ENCODE measurements around the gene CEP72. TPM values are rescaled to one million over a fixed set of nuclear protein-coding genes. Genes with fewer than 3 reads are reported as not detected.

Gene CEP72
- total and polyA plus RNA-seq, 2 of the 13 experiments (the other 11 are each of a cell fraction or from before 2014, with no cell fraction given) = 3.4 to 9.4 TPM

- TF ChIP-seq STAG1 (CRISPR knock-in tag; IDR thresholded peaks at IDR 0.05) (peak; percentile 44), CEBPB (IDR thresholded peaks at IDR 0.05; ENCODE audit: borderline replicate concordance, low read depth, low read length) (0 out of 2 replicates have a peak, but pooled peaks have one; percentile 28), HOXA7 (CRISPR knock-in tag; IDR thresholded peaks at IDR 0.05) (no peak), ZNF781 (CRISPR knock-in tag; IDR thresholded peaks at IDR 0.05; ENCODE audit: borderline replicate concordance, not compliant biosample characterization) (no peak), HDAC6 (IDR thresholded peaks at IDR 0.05; ENCODE audit: low read depth, low read length) (no peak), CTCF (CRISPR knock-in tag; IDR thresholded peaks at IDR 0.05) (peak; percentile 53), ZSCAN25 (CRISPR knock-in tag; IDR thresholded peaks at IDR 0.05) (no peak), HMGXB4 (CRISPR knock-in tag; IDR thresholded peaks at IDR 0.05; ENCODE audit: borderline replicate concordance in 1 of 2, low read depth in 1 of 2) (no peak), MAFG (CRISPR knock-in tag; IDR thresholded peaks at IDR 0.05) (no peak), NR2C2 (CRISPR knock-in tag; IDR thresholded peaks at IDR 0.05; ENCODE audit: borderline replicate concordance) (no peak), ZNF720 (CRISPR knock-in tag; IDR thresholded peaks at IDR 0.05) (no peak), DPF2 (CRISPR knock-in tag; IDR thresholded peaks at IDR 0.05; ENCODE audit: borderline replicate concordance, low read depth) (no peak), MLLT10 (CRISPR knock-in tag; IDR thresholded peaks at IDR 0.05) (no peak), TAF1 (CRISPR knock-in tag; IDR thresholded peaks at IDR 0.05) (no peak)
- no peak overlapping the region for H3K4me2 ChIP-seq (ENCODE audit: low read depth, low read length)
- no peaks in the 10 kb centered on the region for H3K9me3 ChIP-seq (ENCODE audit: low read length)
- H3K4me1 ChIP-seq (ENCODE audit: insufficient read depth, low read length) = no peaks in the 10 kb centered on the region
- no TSS peak for BruUV-seq (replicated peaks)
- no peak overlapping the region for H3K4me3 ChIP-seq (replicated peaks in 1 of 3; ENCODE audit: insufficient read depth in 1 of 3, low read depth in 2 of 3, low read length in 3 of 3)
- in situ Hi-C loops (cut with HindIII; ENCODE audit: extremely low pct_ligation_motif_present, low pct_unique_long_range_greater_than_20kb) (no loop called here), intact Hi-C loops (cut with micrococcal nuclease; ENCODE audit: unreplicated experiment) (no loop called here)
- no peaks in the 10 kb centered on the region for H3K36me3 ChIP-seq (replicated peaks in 1 of 2; ENCODE audit: control insufficient read depth in 1 of 2, insufficient read depth in 2 of 2, low read length in 2 of 2)
- H3K9ac ChIP-seq (ENCODE audit: insufficient read depth, low read depth, low read length) = no peak overlapping the region
- H4K20me1 ChIP-seq (ENCODE audit: insufficient read depth, low read length) = no peaks in the 10 kb centered on the region
- peaks cover 11 to 44% of the 10 kb centered on the region in 2 experiments for H3K27me3 ChIP-seq (ENCODE audit: control insufficient read depth in 1 of 2, insufficient read depth in 2 of 2, low read length in 2 of 2)
- H2AFZ ChIP-seq (ENCODE audit: low read length) = no peak overlapping the region
- no peak for FAIRE-seq
- peak; percentile 53 for ATAC-seq
- 21% methylated on average over 9 of the region's 20 CpGs for WGBS (ENCODE audit: low lambda C conversion rate)
- H3K79me2 ChIP-seq (ENCODE audit: insufficient read depth, low read length) = no peaks in the 10 kb centered on the region
- DNase-seq (ENCODE audit: low spot score) = no peak
- H3K27ac ChIP-seq (ENCODE audit: extremely low read length, insufficient read depth, low read length) = no peak overlapping the region
- ChIA-PET CTCF (ENCODE audit: low intra/inter-chr PET ratio, low total read pairs) (no interaction called here), POLR2A (no interaction called here)
Observed at GRCh38 chr5:565782-566440, 46.2 kb upstream of the CEP72 start.

Data from HepG2 (cell line).